B cell (primary cell): ENCODE data around the gene LENG1.

Experiments used
- EZH2 ChIP-seq: IDR thresholded peaks from 2 replicates; pipeline ENCODE4 v1.6.1; 2012; ENCODE audit warnings: borderline replicate concordance, low read depth, mild to moderate bottlenecking, moderate library complexity, low read length; ENCODE audit not compliant: insufficient read depth, poor library complexity, severe bottlenecking
- TF ChIP-seq, protein P1 (sequence below): fragments of 200-600 bp; IDR thresholded peaks from one replicate; pipeline ENCODE4 v1.8.0; 2022; ENCODE audit warnings: antibody characterized with exemption, mild to moderate bottlenecking

GRCh38 chr19:54145541-54146158 lies 13.9 kb downstream of the LENG1 start:
- TF ChIP-seq, protein P1, sequence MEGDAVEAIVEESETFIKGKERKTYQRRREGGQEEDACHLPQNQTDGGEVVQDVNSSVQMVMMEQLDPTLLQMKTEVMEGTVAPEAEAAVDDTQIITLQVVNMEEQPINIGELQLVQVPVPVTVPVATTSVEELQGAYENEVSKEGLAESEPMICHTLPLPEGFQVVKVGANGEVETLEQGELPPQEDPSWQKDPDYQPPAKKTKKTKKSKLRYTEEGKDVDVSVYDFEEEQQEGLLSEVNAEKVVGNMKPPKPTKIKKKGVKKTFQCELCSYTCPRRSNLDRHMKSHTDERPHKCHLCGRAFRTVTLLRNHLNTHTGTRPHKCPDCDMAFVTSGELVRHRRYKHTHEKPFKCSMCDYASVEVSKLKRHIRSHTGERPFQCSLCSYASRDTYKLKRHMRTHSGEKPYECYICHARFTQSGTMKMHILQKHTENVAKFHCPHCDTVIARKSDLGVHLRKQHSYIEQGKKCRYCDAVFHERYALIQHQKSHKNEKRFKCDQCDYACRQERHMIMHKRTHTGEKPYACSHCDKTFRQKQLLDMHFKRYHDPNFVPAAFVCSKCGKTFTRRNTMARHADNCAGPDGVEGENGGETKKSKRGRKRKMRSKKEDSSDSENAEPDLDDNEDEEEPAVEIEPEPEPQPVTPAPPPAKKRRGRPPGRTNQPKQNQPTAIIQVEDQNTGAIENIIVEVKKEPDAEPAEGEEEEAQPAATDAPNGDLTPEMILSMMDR = no peak
- no peak for TF ChIP-seq EZH2
